GM04504 (cell line): ENCODE measurements around the gene GPC2.

ENCODE experiments used
- DNase-seq: peaks from one replicate; pipeline ENCODE4 v3.0.0-alpha.2; 2012; ENCODE audit warnings: low read depth

Gene GPC2

GRCh38 chr7:100169147-100169850, 7.9 kb downstream of the GPC2 start:
- DNase-seq: no peak

DNA sequence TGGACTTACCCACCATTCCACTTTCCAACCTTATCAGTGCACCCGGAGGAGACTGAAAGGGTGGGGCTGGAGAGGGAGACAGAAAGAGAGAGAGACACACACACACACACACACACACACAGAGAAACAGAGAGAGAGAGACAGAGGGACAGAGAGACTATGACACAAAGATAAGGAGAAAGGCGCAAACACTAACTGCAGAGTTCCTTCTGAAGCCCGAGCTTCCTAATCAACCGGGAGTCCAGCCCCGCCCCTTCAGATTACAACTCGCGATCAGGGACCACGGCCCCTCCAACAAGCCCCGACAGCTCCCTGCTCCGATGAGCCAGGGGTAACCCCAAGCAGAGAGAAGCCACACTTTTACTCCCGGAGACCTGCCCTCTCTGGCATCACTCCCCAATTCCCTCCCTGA, 9.3 kb downstream of the GPC2 start:
- no peak for DNase-seq

DNA sequence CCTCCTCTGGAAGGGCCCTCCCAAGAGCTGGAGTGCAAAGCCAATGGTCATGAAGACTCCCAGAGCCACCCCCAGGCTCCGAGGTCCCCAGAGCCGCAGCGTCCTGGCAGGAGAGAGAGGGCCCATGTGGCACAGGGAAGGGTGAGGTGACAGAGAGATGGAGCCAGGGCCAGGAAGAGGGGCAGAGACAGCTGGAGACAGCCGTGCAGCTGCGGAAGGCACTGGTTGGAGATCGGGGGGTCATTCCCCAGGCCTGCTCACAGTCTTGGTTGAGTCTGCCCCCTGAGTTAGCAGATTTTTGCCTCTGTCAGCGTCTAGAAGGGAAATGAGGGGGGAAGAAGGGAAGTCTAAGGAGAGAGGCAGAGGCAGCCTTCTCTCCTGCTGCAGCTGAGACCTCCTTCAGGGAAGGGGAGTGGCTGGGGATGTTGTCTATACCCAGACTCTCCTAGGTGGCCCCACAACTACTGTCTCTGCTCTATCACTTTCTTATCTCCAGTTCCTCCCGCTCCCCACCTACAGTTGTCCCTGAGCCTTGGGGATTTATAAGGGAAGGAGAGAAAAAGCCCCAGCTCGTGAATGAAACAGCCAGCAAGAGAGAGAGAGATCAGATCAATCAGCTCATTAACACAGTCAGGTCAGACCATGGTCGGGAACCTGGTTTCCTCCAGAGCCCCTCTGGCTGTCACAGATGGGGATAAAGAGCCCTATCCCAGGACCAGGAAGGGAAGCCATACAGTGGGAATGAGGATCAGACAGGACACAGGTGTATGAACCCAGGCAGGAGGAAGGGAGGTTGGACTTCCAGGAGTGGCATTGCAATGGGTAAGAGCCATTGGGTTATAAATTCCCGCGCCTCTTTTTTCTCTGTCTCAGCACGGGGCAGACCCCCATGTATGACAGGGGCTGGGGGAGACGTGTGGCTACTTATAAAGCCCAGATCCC, 9.9 kb downstream of the GPC2 start:
- DNase-seq: no peak

- no peak for DNase-seq
Observed at GRCh38 chr7:100166317-100166940, 10.8 kb downstream of the GPC2 start.

DNA sequence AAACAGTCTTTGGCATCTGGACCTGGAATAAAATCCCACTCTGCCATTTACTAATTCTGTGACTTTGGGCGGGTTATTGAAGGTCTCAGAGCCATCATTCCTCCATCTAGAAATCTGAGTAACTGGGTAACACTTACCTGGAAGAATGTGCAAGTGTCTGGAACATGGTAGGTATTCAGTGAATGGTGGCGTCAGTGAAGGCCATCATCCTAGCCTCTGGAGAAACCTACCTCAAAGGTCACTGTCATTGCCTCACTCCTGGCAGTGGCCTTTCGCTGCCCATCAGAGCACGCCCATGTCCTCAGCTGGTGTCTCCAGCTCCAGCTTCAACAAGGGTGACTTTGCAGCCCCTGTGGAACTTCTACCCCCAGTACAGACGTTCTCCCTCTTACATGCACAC, 13.3 kb downstream of the GPC2 start:
- no peak for DNase-seq

DNA sequence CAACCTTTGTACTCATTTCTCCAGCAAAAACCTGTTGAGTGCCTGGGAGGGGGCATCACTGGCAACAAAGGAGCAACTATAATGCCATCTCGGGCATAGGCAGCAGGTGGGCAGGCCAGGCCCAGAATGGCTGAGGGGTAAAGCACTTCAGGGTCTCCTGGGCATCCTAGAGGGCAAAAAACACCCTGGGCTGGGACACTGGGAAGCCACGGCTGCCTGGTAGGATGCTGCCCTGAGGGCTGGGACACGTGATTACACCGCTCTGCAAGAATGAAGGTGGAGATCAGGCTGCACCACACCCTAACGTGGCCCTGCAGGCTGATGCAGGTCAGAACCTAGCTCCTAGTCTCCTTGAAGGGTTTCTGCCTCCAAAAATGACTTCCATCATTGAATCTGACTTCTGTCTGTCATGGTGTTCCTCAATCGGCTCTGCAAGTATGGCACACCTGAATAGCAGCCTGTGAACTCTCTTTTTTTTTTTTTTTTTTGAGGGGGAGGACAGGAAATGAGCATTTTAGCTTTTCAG, 14.1 kb downstream of the GPC2 start:
- no peak for DNase-seq

DNA sequence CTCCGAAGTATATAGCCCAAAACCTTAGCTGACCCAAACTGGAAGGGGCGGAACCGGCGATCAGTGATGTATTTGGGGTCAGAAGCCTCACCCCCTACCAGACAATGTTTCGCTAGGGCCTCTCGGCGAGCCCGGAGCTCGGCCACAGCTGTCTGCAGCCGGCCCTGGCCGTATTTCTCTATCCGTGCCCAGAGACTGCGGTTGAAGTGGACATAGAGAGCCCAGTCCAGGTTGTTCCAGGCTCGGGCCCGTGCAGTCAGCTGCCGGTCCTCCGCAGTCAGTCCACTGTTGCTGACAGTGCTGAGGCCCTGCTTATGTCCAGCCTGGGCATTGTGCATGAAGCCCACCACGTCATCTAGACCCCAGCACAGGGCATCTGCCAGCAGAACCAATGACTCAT, 17.1 kb downstream of the GPC2 start:
- no peak for DNase-seq

DNA sequence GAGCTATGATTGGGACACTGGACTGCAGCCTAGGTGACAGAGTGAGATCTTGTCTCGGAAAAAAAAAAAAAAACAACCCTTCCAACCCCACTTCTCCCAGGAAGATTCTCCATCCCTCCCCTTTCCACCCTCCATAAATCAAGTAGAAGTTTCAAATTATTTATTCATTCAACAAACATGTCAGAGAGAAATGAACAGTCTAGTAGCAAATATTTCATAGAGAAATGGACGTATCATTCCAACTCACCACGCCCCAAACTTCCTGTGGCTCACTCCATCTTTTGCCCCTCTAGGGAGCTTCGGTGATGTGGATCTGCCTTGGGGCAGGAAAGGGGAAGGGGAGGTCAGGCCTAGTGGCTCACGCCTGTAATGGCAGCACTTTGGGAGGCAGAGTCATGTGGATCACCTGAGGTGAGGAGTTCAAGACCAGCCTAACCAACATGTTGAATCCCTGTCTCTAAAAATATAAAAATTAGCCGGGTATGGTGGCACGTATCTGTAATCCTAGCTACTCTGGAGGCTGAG, 18.0 kb downstream of the GPC2 start:
- DNase-seq: no peak

DNA sequence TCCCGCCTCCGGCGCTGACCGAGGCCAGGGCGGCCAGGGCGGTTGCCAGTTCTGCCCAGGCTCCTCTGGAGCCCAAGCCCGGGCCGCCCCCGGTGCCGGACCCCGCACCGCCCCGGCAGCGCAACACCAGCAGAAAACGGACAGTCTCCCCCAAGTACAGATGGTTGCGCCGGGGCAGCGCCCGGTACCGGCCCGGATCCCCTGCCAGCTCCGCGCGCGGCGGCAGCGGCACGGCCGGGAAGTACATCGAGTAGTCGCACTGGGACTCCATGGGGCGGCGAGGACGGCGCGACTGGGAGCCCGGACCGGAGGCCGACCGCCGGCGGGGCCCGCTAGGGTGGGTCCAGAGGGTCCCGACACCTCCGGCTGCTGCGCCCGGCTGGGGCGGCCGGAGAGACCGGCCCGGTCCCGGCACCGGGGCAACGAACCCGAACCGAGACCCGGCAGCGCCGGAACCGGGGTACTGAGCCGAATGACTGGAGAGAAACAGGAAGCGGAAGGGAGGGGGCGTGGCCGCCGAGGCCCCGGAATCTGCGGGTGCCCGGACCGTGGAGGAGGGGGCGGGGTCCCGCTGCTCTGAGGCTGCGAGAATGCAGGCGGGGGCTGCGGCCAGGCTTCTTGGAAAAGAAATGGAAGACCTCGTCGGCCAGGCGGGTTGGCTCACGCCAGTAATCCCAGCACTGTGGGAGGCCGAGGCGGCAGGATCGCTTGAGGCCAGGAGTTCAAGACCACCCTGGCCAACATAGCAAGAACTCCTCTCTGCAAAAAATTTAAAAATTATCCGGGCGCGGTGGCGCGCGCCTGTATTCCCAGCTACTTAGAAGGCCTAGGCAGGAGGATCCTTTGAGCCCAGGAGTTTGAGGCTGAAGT, 18.7 kb downstream of the GPC2 start, which contains the start of gene TRAPPC14:
TSS of gene TRAPPC14 (minus strand) at position 495 of the 870 bp plus-strand sequence. CDS start at position 271, 224 bp downstream.
- no peak for DNase-seq

GRCh38 chr7:100157334-100158228, 19.6 kb downstream of the GPC2 start:
- no peak for DNase-seq

DNA sequence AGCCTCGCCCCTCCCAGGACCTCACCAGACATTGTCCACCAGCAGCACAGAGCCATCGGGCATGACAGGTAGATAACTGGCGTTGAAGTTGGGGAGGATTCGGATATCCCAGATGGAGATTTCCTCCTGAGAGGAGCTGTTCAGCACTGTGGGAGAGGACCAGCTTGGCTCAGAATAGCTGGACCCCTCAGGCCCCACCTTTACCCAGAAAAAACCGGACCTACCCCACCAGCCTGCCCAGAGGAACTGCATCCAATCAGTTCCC, 20.2 kb downstream of the GPC2 start:
- no peak for DNase-seq

DNA sequence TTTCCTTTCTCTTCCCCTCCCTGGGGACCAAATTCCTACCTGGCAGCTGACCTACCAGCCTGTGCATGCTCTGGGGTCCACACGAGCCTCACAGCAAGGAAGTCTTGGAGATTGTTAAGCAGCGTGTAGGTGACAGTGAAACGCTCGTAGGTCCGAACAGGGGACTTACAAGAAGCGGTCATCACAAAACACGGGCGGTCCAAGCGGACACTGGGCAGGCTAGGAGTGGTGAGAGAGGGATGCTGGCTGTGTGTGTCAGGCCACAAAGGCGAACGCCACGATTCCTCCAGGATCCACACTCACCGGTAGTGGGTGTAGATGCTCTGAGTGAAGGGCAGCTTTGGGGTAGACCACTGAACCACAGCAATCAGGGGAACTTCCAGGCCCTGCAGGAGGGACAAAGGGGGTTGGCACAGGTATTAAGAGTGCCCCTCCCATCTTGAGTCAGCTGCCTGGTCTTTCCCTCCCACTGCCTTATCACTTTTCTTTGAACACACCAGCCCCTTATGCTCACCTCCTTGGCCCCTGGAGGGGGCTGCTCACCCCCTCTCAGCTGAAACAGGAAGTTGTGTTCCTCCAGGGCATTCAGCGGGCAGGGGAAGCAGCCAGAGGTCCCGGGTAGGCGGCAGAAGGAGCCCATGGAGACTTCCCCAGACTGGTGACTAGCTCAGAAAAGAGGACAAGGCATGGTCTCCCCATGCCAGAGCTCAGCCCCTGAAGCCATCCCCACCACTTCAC, 20.7 kb downstream of the GPC2 start:
- no peak for DNase-seq

- no peak for DNase-seq
Observed at GRCh38 chr7:100155553-100156317, 21.4 kb downstream of the GPC2 start.

DNA sequence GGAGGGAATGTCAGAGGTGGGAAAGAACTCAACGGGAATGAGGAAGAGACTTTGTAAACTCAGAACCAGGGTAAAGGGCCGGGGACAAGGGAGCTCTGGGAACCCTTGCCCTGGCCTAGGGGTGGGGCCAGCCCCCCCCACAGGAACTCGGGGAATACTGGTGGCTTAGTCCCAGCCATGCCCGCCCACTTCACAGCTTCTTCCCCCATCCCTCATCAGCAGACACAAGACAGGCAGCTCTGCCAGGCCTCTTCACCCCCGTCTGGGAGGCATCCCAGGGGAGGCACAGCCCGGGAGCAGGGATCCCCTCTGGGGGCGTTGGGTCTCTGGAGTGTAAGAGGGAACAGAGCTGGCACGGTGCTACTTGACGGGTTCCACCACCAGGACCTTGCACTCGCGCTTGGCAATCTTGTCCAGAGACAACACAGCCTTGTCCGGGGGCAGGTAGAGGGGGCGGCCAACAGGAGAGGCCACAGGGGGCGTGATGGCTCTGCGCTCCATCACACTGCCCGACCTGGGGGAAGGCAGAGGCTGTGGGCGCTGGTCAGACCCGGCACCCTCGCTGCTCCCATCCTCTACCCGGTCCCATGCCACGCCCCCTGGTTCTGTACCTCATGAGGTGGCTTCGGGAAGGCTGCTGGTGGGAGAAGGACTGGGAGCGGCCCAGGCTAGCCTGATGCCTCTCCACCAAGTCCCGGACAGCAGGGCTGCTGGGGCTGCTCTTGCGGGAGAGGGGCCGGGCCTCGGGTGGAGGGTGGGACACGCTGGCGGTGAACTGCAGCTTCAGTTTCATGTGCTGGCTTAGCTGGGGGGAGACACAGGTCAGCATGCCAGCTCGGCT, 22.3 kb downstream of the GPC2 start:
- DNase-seq: no peak

GRCh38 chr7:100153708-100154535, 23.3 kb downstream of the GPC2 start:
- no peak for DNase-seq

DNA sequence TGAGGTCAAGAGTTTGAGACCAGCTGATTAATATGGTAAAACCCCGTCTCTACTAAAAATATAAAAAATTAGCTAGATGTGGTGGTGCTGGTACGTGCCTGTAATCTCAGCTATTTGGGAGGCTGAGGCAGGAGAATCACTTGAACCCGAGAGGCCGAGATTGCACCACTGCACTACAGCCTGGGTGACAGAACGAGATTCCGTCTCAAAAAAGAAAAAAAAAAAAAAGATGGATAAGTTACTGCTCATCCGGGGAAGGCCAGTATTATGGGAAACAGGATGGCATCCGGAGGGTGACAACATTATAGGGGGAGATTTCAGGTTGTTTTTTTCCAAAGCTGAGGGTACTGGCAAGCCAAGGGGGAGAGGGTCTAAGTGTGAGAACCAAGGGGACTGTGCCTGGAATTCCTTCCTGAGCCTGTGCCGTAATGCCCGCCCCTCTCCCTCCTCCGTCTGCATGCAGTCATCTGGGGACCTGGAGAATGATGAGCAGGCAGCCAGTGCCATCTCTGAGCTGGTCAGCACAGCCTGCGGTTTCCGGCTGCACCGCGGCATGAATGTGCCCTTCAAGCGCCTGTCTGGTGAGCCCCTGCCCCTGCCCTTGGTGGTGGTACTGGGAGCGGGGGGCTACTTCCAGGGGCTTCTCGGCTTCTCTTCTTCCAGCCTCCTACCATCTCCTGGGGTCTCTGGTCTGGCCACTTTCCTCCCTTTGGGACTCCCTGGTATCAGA, 24.1 kb downstream of the GPC2 start:
- DNase-seq: no peak
